PC-3 (cell line): ENCODE data around the gene KDM2B. TPM values are rescaled to one million over a fixed set of nuclear protein-coding genes. Genes with fewer than 3 reads are reported as not detected.
"Not testable (repeated sequence)": the region's sequence is repeated elsewhere in the genome, so short reads cannot be mapped to it uniquely, and the experiment has no call there.

Experiments
- ATAC-seq: fragments of 200-7000 bp; cut with Tn5 transposase; 2 replicates; pipeline ENCODE4 v1.9.1; 2020; ENCODE audit warnings: mild to moderate bottlenecking, moderate library complexity
- BruUV-seq: library from RNA; stranded (reverse); fragments of 400-500 nt; replicated peaks from 2 replicates; lab custom pipeline; 2021; lab: Mats Ljungman, UMichigan
- CTCF ChIA-PET: fragments of 300-600 bp; sonication (Branson Sonifier 250); formaldehyde crosslinking; loops from one replicate; lab custom pipeline; 2022; ENCODE audit warnings: antibody characterized with exemption; lab: Charles Lee
- POLR2A ChIA-PET: fragments of 300-600 bp; sonication (Branson Sonifier 250); formaldehyde crosslinking; loops from one replicate; lab custom pipeline; 2022; ENCODE audit warnings: antibody characterized with exemption; ENCODE audit not compliant: unreplicated experiment; lab: Charles Lee
- DNase-seq: peaks from one replicate; pipeline ENCODE4 v3.0.0-alpha.2; 2015
- H2AFZ ChIP-seq: fragments of 300-600 bp; sonication (generic); 2 replicates; pipeline ENCODE4 v1.6.0; 2016; ENCODE audit warnings: antibody characterized with exemption, low read length
- H3F3A ChIP-seq: fragments of 300-600 bp; sonication (generic); one replicate; pipeline ENCODE4 v1.6.0; 2017; ENCODE audit warnings: antibody characterized with exemption, low read length, control low read depth, mild to moderate bottlenecking; ENCODE audit not compliant: unreplicated experiment
- H3K27ac ChIP-seq: fragments of 300-600 bp; sonication (generic); 2 replicates; pipeline ENCODE4 v1.5.1; 2016; ENCODE audit warnings: mild to moderate bottlenecking, low read length
- H3K27me3 ChIP-seq: fragments of 300-600 bp; sonication (generic); 2 replicates; pipeline ENCODE4 v1.6.1; 2016; ENCODE audit warnings: low read length, mixed read lengths
- H3K36me3 ChIP-seq: fragments of 300-600 bp; sonication (generic); 2 replicates; pipeline ENCODE4 v1.6.1; 2016; ENCODE audit warnings: low read depth, mixed run types, low read length, mixed read lengths
- H3K4me1 ChIP-seq: fragments of 300-600 bp; sonication (generic); 2 replicates; pipeline ENCODE4 v1.5.1; 2016; ENCODE audit warnings: low read length; ENCODE audit not compliant: insufficient read depth
- H3K4me2 ChIP-seq: fragments of 300-600 bp; sonication (generic); 2 replicates; pipeline ENCODE4 v1.6.0; 2016; ENCODE audit warnings: low read length
- H3K4me3 ChIP-seq: fragments of 300-600 bp; sonication (generic); 2 replicates; pipeline ENCODE4 v1.5.1; 2016; ENCODE audit warnings: mild to moderate bottlenecking, low read length, mixed read lengths
- H3K79me2 ChIP-seq: fragments of 300-600 bp; sonication (generic); 2 replicates; pipeline ENCODE4 v1.6.1; 2017; ENCODE audit warnings: low read length, mixed read lengths
- H3K9ac ChIP-seq: fragments of 300-600 bp; sonication (generic); 2 replicates; pipeline ENCODE4 v1.6.0; 2016; ENCODE audit warnings: mild to moderate bottlenecking, low read length
- H3K9me2 ChIP-seq: fragments of 300-600 bp; sonication (generic); replicated peaks from 2 replicates; pipeline ENCODE4 v1.6.1; 2016; ENCODE audit warnings: mixed run types, low read length, mixed read lengths
- H3K9me3 ChIP-seq: fragments of 300-600 bp; sonication (generic); 2 replicates; pipeline ENCODE4 v1.6.1; 2016; ENCODE audit warnings: low read length, mixed read lengths
- H4K20me1 ChIP-seq: fragments of 300-600 bp; sonication (generic); 2 replicates; pipeline ENCODE4 v1.6.1; 2016; ENCODE audit warnings: low read length, mixed read lengths
- EZH2 ChIP-seq: fragments of 300-600 bp; sonication (generic); IDR thresholded peaks from one replicate; pipeline ENCODE4 v1.6.1; 2017; ENCODE audit warnings: antibody characterized with exemption, mild to moderate bottlenecking, low read length; ENCODE audit not compliant: unreplicated experiment
- EZH2phosphoT487 ChIP-seq: fragments of 300-600 bp; sonication (generic); IDR thresholded peaks from 2 replicates; pipeline ENCODE4 v1.6.1; 2018; ENCODE audit warnings: mild to moderate bottlenecking, antibody characterized with exemption, low read length, borderline replicate concordance
- intact Hi-C: fragments of 100-400 bp; cut with micrococcal nuclease; formaldehyde crosslinking; loops from 2 replicates; pipeline ENCODE4 v1.9.0; 2023
- total RNA-seq: library from RNA; depleted of rRNA; stranded (reverse); fragments of >200 nt; gene quantifications from 2 replicates; pipeline ENCODE4 v1.2.3, GENCODE V29; 2014
- TF ChIP-seq, protein P1 (sequence below): fragments of 300-600 bp; sonication (generic); conservative IDR thresholded peaks from 2 replicates; pipeline ENCODE4 v1.5.1; 2017; ENCODE audit warnings: antibody characterized with exemption, low read depth, mild to moderate bottlenecking, low read length

The KDM2B gene
- total RNA-seq, 1 experiment from 2014 or later: 52.5 TPM

DNA sequence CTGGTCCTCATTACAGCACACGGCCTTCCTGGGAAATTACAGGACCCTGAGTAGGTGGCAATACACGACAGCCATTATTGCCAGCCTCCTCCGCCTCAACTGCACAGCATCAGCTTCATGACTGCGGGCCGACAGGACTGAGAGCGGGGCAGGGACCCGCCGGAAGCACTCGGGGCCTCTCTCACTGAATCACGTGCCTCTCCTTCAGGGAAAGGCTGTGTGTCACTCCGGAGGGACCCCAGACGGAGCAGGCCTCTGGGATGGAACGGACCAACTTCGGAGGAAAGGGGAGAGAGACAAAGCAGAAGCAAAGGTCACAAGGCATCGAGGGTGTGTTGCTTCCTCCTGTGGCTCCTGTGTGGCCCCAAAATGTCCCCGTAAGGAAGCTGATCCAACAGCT is 90.9 kb downstream of the KDM2B start:
- ATAC-seq (no peak), DNase-seq (no peak)
- TF ChIP-seq EZH2phosphoT487: no peak
- TF ChIP-seq, protein P1, sequence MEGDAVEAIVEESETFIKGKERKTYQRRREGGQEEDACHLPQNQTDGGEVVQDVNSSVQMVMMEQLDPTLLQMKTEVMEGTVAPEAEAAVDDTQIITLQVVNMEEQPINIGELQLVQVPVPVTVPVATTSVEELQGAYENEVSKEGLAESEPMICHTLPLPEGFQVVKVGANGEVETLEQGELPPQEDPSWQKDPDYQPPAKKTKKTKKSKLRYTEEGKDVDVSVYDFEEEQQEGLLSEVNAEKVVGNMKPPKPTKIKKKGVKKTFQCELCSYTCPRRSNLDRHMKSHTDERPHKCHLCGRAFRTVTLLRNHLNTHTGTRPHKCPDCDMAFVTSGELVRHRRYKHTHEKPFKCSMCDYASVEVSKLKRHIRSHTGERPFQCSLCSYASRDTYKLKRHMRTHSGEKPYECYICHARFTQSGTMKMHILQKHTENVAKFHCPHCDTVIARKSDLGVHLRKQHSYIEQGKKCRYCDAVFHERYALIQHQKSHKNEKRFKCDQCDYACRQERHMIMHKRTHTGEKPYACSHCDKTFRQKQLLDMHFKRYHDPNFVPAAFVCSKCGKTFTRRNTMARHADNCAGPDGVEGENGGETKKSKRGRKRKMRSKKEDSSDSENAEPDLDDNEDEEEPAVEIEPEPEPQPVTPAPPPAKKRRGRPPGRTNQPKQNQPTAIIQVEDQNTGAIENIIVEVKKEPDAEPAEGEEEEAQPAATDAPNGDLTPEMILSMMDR: no peak
- TF ChIP-seq EZH2: no peak
- H3K36me3 ChIP-seq: no peaks in the 10 kb centered on the region
- ChIA-PET CTCF (no interaction called here), POLR2A (no interaction called here)
- no peaks in the 10 kb centered on the region for H3F3A ChIP-seq
- no peak overlapping the region for H3K4me3 ChIP-seq
- no peaks in the 10 kb centered on the region for H4K20me1 ChIP-seq
- H2AFZ ChIP-seq: no peak overlapping the region
- H3K9me2 ChIP-seq: no peaks in the 10 kb centered on the region
- no peak overlapping the region for H3K9ac ChIP-seq
- H3K4me1 ChIP-seq: no peaks in the 10 kb centered on the region
- no peak overlapping the region for H3K4me2 ChIP-seq
- H3K9me3 ChIP-seq: no peaks in the 10 kb centered on the region
- intact Hi-C loops: no loop called here
- no peaks in the 10 kb centered on the region for H3K79me2 ChIP-seq
- H3K27me3 ChIP-seq: no peaks in the 10 kb centered on the region
- BruUV-seq: no TSS peak
- H3K27ac ChIP-seq: no peak overlapping the region

DNA sequence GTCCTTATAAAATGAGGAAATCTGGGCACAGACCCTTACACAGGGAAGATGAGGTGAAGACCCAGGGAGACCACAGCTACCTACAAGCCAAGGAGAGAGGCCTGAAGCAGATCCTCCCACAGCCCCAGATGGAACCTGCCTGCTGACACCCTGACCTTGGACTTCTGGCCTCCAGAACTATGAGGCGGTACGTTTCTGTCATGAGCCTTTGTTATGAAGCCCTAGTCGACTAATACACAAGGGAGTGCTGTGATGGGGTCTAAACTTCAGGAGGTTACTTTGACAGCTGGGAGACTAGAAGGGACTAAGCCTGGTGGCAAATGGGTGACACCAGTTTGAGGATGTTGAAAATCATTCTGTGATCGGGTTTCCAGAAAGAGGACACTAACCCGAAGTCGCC is 95.9 kb downstream of the KDM2B start:
- no peaks in the 10 kb centered on the region for H4K20me1 ChIP-seq
- DNase-seq (no peak), ATAC-seq (no peak)
- intact Hi-C loops: no loop called here
- no peaks in the 10 kb centered on the region for H3F3A ChIP-seq
- POLR2A ChIA-PET: no interaction called here
- no TSS peak for BruUV-seq
- no peak for TF ChIP-seq EZH2
- TF ChIP-seq, protein P1: no peak
- TF ChIP-seq EZH2phosphoT487: no peak
- no peak overlapping the region for H3K4me3 ChIP-seq
- CTCF ChIA-PET: no interaction called here
- H3K27me3 ChIP-seq: no peaks in the 10 kb centered on the region
- H3K9me2 ChIP-seq: no peaks in the 10 kb centered on the region
- no peak overlapping the region for H2AFZ ChIP-seq
- H3K9me3 ChIP-seq: no peaks in the 10 kb centered on the region
- H3K4me2 ChIP-seq: no peak overlapping the region
- H3K36me3 ChIP-seq: no peaks in the 10 kb centered on the region
- H3K9ac ChIP-seq: no peak overlapping the region
- H3K79me2 ChIP-seq: no peaks in the 10 kb centered on the region
- H3K27ac ChIP-seq: no peak overlapping the region
- no peaks in the 10 kb centered on the region for H3K4me1 ChIP-seq

DNA sequence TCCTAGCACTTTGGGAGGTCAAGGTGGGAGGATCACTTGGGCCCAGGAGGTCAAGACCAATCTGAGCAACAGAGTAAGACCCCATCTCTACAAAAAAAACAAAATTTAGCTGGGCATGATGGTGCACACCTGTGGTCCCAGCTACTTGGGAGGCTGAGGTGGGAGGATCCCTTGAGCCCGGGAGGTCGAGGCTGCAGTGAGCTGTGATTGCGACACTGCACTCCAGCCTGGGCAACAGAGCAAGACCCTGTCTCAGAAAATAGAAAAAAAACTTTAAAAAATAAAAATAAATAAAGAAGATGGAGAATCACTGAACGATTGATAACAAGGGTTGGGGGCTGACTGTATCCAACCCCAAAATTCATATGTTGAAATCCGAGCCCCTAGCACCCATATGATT is 96.3 kb downstream of the KDM2B start:
- CTCF ChIA-PET, H3K9me2 ChIP-seq, H3K27me3 ChIP-seq: not testable (repeated sequence)

More for the DNA sequence above, 96.3 kb downstream of the KDM2B start:
- H3K4me1 ChIP-seq, H3K79me2 ChIP-seq, ATAC-seq, H3K9me3 ChIP-seq, H2AFZ ChIP-seq, H3K36me3 ChIP-seq, H3K4me2 ChIP-seq, intact Hi-C loops, BruUV-seq, H3K4me3 ChIP-seq, DNase-seq, H3K27ac ChIP-seq, H3K9ac ChIP-seq, H4K20me1 ChIP-seq, H3F3A ChIP-seq, POLR2A ChIA-PET: not testable (repeated sequence)
